HG02981 (cell line): ENCODE data around the gene GOLT1A.
"Not testable (repeated sequence)": the region's sequence is repeated elsewhere in the genome, so short reads cannot be mapped to it uniquely, and the experiment has no call there.

ENCODE experiments used
- ATAC-seq: cut with Tn5 transposase; IDR thresholded peaks from one replicate; pipeline ENCODE4 v1.9.1; 2021; ENCODE audit warnings: mild to moderate bottlenecking, moderate library complexity; ENCODE audit not compliant: unreplicated experiment

The GOLT1A gene

DNA sequence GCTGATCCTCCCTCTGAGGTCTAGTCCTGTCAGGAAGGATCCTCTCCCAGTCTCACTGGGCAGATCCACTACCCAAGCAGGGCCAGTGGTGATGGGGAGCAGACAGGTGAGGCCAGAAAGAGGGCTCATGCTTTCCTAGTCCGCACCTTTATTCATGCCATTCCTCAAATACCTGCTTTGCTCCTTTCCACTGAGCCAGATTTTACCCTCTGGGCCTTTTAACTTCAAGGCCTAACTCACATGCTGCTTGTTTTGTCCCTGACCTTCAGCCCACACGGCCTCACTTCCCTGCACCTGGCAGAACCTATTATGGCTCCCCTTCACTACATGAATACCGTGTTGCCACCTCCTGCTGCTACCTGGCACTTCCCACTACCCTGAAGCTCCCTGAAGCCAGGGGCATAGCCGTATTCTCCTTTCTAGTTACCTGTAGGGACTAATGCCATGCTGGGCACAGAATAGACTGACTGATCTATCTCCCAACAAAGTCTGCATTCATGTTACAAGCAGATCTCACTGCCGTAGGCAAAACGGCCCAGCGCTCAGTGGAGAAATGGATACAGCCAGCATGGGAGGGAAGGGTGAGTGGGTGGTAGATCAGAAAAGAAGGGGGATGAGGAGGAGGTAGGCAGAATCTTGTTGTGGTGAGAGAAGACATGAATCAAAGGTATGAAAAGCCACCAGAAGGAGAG, 36.1 kb upstream of the GOLT1A start:
- no peak for ATAC-seq

DNA sequence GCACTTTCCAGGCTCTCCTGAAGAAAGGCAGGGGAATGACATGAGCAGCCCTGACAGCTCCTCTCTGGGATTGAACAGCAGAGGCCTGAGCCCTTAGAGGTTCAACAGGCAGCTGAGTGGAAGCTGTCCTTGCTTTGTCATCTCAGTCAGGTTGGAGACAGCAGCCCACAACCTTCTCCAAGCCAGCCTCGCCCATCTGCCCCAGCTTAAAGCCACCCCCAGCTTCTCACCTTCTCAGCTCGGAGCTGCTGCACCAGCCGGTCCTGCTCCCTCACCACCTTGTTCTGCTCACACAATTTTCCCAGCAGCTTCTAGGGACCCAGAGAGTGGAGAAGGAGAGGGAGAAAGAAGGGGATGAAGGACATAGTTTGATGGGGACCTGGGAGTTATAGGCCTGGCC, 35.2 kb upstream of the GOLT1A start:
- ATAC-seq, result no peak

DNA sequence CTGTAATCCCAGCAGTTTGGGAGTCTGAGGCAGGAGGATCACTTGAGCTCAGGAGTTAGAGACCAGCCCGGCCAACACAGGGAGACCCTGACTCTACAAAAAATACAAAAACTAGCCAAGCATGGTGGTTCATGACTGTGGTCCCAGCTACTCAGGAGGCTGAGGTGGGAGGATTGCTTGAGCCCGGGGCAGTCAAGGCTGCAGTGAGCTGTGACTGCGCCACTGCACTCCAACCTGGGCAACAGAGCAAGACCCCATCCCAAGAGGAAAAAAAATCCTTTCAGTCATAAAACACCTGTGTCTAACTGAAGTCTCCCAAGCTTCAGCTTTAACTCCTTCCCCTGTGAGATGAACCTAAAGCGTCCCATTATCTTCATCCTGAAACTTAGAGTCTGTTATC, 33.1 kb upstream of the GOLT1A start:
- ATAC-seq, result no peak

DNA sequence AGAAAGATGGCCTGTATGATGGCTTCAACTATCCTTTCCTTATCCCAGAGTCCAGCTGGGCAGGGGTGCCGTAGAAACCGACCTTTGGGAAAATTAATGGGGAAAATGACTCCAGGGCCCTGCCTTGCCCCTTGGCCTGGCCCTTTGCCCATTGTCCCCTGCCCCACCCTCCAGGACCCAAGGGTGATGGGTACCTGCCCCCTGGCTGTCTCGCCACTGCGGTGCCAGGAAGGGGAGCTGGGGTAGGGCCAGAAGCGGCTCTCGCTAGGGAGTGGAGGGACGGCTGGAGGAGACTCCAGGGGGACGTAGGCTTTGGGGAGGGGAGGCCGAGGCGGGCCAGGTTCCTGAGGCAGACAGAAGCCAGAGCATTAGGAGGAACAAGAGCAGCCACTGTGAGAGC, 29.1 kb upstream of the GOLT1A start:
- no peak for ATAC-seq

DNA sequence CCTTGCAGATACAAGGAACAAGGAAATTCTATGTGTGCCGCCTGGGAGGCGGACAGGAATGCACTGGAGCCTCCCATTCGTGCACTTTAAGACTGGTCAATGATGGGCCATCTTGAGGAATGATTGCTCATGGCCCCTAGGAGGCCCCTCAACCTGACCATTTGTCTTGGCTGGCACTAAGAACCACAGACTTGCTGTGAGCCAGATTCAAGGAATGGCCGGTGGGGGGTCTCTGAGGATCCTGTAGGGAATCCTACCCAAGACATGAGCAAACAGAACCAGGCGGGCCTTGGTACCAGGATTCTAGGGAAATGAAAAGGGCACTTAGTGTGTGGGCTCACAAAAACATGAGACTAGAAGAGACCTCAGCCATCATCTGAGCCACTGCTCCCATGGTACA, 28.1 kb upstream of the GOLT1A start:
- ATAC-seq, result no peak

DNA sequence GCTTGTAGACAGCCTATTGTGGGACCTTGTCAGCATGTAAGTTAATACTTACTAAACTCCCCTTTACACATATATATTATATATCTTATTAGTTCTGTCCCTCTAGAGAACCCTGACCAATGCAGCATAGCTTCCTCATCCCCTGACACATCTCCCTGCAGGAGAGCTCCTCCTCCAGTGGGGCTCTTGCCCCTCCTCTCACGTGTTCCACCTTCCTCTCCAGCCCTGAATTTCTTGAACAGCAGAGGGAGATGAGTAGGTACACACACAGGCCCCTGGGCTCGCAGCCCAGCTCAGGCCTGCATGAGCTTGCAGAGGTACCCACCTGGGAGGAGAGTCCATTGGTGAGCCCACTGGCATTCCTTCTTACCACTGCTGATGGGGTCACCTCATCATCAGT, 27.3 kb upstream of the GOLT1A start:
- no peak for ATAC-seq

DNA sequence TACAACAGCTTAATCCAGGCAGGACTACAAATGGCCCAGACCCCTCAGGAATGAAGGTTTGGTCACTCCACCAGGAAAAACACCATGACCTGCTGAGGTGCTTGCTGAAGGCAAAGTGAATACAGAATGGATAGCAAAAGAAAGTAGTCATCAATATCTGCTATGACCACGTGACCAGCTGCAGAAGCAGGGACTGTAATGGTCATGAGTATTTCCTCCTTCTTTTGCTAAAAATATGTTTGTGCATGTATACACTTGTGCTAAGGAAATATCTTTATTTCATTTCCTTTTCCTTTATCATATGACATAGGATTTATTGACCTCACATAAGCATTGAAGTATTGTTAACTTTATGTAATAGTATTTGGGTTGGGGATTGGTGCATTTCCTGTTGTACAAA, 26.4 kb upstream of the GOLT1A start:
- no peak for ATAC-seq

DNA sequence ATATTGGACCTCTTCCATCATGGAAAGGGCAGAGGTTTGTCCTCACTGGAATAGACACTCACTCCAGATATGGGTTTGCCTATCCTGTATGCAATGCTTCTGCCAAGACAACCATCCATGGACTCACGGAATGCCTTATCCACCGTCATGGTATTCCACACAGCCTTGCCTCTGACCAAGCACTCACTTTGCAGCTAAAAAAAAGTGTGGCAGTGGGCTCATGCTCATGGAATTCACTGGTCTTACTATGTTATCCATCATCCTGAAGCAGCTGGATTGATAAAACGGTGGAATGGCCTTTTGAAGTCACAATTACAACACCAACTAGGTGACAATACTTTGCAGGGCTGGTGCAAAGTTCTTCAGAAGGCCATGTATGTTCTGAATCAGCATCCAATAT, 25.6 kb upstream of the GOLT1A start:
- ATAC-seq, result not testable (repeated sequence)

DNA sequence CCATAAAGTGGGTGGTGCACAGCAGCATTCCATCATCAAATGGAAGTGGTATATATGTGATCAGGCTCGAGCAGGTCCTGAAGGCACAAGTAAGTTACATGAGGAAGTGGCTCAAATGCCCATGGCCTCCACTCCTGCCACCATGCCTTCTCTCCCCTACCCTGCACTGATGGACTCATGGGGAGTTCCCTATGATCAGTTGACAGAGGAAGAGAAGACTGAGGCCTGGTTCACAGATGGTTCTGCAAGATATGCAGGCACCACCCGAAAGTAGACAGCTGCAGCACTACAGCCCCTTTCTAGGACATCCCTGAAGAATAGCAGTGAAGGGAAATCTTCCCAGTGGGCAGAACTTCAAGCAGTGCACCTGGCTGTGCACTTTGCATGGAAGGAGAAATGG, 24.7 kb upstream of the GOLT1A start:
- not testable (repeated sequence) for ATAC-seq

DNA sequence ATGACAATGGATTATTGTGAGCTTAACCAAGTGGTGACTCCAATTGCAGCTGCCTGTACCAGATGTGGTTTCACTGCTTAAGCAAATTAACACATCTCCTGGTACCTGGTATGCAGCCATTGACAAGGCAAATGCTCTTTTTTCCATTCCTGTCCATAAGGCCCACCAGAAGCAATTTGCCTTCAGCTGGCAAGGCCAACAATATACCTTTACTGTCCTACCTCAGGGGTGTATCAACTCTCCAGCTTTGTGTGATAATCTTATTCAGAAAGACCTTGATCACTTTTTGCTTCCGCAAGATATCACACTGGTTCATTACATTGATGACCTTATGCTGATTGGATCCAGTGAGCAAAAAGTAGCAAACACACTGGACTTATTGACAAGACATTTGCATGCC, 23.7 kb upstream of the GOLT1A start:
- not testable (repeated sequence) for ATAC-seq

DNA sequence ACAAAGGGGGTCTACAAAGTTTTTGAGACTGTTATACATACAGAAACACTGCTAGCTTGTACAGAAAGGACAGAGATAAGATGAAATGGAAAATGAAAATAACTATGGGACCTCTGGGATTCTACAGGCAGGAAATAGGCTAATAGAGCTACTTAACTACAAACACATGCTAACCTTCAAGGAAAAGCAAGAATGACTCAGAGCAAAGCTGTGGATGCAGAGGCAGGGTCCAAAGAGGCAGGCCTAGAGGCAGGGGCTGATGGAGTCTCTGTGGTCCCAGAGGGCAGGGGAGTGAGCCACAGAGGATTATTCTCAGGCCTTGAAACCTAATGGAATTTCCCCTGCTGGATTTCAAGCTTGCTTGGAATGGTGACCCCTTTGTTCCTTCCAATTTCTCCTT, 18.7 kb upstream of the GOLT1A start:
- ATAC-seq, result no peak

DNA sequence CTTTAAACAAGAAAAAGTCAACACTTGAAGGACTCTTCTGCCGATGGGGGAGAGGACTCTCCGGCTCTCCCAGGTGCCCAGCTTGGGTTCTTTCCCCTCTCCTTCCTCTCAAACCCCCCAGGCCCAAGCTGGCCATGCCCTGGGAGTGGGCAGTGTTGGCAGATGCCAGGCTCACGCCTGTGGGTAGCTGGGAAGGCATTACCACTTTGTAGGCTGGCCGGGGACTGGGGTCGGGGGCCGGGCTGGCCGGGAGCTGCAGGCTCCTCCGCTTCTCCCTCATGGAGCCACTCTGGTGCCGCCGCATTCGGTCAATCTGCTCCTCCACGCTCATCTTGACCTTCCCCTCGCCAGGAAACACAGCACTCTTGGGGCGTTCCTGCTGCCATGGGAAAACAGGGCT, 16.4 kb upstream of the GOLT1A start:
- ATAC-seq, result no peak

DNA sequence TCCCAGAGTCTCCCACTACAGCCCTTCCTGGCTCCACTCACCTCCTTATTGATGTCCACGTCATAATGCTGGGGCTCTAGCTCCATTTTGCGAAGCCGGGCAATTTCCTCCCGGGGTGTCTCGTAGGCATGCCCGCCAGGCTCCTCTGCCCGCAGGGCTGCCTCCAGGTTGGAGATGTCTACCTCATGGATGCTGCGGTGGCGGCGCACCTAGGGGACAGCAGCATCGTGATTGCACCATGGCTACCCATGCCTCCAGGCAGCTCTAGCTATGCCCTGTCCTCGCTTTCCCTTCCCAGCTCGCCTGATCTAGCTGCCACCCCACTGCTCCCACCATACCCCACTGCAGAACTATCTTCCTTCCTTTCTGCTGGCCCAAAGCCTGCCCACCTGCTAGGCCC, 15.1 kb upstream of the GOLT1A start:
- ATAC-seq, result no peak

DNA sequence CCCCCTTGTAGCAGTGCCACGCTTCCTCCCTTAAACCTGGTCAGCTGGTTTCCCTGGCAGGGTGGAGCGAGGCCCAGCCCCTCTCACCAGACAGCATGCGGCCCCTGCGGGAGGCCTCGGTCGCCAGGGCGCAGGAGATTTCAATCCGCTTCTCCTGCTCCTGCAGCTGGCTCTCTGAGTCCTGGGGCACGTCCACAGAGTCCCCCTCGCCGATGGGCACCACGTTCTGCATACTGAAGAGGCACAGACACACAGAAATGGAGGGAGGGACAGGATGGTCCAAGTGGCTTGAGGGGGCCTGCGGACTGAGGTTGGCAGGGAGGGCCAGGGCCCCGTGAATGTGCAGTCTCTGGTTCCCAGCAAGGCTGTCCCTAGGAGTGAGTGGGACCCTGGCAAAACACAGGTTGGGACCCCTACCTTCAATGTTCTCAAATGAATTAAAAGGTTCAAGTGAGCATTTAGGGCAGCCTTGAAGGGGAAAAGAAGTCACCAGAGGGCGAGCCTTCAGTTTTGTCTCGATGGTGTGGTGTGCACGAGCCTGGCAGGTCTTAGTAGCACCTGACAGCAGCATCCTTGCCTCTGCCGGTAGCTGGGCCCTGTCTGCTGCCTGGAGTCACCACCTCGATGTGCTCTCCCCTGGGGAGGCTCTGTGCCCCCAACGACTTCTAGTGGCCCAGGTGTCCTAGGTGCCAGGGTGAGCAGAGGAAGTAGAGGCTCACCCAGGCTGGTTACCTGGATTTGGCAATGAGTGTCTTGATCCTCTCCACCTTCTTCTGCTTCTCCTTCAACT, 14.4 kb upstream of the GOLT1A start:
- no peak for ATAC-seq

DNA sequence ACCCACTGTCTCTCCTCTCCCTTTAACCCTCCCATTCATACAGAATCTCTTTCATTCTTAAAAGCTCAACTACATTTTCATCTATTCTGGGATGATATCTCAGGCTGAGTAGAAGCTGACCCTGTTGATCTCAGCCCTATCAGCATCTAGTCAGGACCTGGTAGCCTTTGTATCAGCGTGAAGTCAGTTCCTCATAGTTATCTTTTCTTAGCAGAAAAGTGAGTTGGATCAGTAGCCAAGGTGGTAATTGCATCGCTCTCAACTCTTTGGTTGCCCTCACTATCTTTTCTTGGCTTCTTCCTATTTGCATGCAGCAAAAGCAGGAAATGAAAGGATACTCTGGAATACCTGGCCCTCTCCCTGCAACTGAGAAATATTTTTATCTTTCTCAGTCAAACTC, 13.6 kb upstream of the GOLT1A start:
- no peak for ATAC-seq

DNA sequence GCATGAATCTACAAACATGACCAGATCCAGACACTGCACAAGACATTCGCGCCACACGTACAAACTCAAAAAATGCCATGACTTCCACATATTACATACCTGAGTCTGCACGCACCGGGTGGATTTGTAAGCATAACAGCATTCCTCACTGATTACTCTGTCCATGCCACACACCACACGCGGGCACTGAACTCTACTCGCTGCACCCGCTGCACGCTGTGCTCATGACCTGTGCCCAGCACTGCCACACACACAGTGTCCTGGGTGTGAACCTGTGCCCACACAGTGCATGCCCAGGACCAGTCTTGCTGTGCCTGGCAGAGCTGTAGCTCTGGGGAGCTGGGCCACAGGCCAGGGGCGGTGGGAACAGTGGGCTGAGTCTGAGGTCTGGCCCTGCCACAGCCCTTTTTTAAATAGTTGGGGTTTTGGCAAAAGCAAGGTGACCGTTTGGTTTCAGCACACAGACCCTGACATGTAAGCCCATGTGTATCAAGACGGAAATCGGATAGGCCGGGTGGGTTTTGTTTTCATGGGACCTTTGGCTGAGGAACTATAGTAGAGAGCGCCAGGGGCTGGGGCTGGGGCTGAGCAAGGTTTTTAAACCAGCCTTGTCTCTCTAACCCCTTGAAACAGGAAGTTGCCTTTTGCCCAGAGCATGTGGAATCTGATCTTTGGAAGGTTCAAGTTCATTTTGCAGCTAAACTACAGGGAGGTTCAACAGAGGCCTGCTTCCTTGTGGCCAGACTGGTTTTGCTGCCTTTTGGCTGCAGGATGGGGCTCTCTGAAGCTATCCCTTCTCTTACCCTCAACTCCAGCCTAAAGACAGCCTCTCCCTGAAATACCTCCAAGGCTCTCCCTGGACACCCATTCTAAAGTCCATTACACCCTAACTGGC, 12.3 kb upstream of the GOLT1A start:
- no peak for ATAC-seq

DNA sequence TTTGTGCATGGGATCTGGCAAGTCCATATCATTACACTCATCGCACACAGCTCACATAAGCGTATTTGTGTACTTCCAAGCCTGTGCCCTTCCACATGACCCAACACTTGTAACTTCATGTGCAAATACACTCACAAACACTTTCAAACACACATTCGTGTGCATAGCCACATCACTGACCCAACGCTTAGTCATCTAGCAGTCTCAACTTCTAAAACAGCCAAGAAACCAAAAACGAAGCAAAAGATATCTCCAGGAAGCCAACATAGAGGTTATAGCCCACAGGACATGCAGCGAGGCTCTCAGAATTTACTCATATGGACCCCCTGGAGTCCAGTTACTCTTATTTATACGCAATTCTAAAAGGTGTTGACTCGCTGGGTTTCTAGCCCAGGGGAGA, 10.9 kb upstream of the GOLT1A start:
- ATAC-seq, result no peak

DNA sequence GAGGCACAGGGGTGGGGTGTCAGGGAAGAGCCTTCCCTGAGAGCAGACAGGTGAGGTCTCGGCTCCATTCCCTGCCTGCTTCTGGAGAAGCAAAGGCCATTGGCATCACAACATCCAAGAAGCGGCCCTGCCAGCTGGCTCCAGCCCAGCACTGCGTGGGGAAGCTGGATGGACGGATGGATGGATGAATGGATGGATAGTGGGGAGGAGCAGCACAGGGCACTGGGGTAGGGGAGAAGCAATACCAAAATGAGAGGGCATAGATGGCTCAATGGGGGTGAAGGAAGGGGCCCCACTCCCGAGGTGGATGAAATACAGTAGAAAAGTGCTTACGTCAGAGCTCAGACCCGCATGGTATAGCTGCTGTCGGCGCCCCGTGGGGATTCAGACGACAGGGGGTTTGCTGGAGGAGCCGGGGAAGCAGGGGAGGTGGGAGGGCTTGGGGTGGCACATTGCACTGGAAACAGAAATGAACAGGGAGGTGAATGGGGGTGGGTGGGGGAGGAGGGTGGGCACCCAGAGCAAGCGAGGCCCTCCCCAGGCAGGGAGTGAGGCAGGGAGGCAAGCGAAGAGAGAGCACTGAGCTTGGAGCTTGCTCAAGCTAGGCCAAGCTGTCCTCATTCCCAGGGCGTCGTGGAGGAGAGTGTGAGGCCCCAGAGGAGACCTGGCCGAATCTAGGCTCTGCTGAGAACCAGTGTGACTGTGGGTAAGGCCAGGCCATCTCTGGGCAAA, 9.5 kb upstream of the GOLT1A start:
- ATAC-seq, result no peak

DNA sequence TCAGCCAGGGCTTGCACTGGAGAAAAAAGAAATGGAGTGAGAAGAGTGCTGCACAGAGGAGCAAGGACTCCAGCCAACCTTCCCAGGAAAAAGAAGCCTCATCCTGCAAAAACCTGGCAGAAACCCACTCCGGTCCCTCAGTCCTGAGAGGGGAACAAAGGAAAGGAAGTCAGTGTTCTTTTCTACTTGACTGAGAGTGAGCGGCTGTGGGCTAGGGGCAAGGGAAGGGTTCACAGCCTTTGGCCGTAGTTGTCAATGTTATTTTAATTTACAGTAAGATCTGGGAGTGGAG, 8.9 kb upstream of the GOLT1A start:
- ATAC-seq, result no peak

DNA sequence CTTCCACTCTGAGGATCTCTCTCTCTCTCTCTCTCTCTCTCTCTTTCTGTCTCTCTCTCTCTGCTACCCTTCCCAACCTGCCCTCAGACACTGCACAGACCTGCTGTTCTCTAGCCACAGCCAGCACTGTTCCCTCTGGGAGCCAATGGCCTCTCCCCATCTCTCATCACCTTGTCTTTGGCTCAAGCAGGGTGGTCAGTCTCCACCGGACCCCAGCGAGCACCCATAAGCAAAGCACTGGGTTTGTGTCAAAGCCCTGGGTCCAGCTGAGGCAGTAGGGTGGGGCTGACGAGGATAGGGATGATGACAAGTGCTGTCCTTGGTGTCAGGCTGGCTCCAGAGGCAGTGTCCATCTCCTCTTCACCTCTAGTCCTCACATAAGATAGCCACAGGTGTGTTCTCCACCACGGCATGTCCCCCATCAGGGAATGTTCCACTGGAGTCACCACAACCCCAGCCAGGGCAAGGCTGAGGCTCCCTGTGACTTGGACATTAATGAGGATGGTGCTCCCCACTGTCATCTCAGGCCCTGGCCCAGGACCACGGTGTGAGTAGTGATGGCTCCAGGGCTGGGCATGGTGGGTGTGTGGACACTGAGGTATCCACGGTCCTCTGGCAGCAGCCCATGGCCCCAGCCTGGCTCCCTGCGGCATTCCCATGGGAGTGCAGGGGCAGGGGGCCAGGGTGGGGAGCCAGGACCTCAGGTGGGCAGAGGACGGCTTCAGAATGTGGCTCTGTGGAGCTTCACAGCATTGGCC, 8.4 kb upstream of the GOLT1A start:
- ATAC-seq, result no peak

DNA sequence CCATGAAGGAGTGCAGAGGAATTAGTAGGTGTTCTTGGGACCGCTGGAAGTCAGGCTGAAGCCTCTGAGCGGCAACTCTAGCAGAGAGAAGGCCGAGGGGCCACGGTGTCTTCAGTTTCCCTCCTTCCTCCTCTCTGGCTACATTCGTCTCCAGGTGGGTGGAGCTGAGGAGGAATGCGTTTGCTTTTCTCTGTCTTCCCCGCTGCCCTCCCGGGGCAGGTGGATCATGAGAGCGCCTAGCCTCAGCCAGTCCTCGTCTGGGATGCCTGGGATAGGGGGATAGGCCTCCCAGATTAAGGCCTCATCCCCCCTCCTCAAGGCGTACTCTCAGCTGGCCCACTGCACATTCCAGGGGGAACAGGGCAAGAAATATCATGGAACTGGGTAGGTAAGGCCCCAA, 7.5 kb upstream of the GOLT1A start:
- no peak for ATAC-seq
